Panc1 (cell line): Measurements from ENCODE around the gene ADARB2.

Experiments
- CTCF ChIP-seq: fragments of 450-650 bp; IDR thresholded peaks from 2 replicates; pipeline ENCODE4 v1.5.1; 2017; ENCODE audit warnings: mild to moderate bottlenecking
- POLR2AphosphoS5 ChIP-seq: IDR thresholded peaks from 2 replicates; pipeline ENCODE4 v1.6.1; 2012; ENCODE audit warnings: mild to moderate bottlenecking, low read depth, low read length, moderate library complexity
- REST ChIP-seq, 2 experiments: IDR thresholded peaks; 2 replicates each; pipeline ENCODE4 v1.6.1; 2011 to 2012; ENCODE audit warnings: low read depth in 2 of 2, control low read depth in 1 of 2, low read length in 1 of 2, mild to moderate bottlenecking in 1 of 2, moderate library complexity in 1 of 2; ENCODE audit not compliant: insufficient read depth in 1 of 2
- TCF7L2 ChIP-seq: IDR thresholded peaks from 2 replicates; pipeline ENCODE4 v1.6.1; 2011; ENCODE audit warnings: mild to moderate bottlenecking, low read depth, low read length, inconsistent platforms

GRCh38 chr10:1214071-1214675 is 523.2 kb downstream of the ADARB2 start:
- TF ChIP-seq CTCF (no peak), POLR2AphosphoS5 (no peak), TCF7L2 (no peak), REST (IDR thresholded peaks at IDR 0.05; ENCODE audit: insufficient read depth in 1 of 2, low read depth in 2 of 2, low read length in 1 of 2) (no peak)
